Gastrocnemius medialis (tissue), 4 donors: ENCODE data around the gene VEGFA. TPM values are rescaled to one million over a fixed set of nuclear protein-coding genes. Genes with fewer than 3 reads are reported as not detected.

Experiments used
- ATAC-seq, 2 donors: fragments of 150-250 bp; one replicate each; pipeline ENCODE4 v1.9.1; 2016
- DNase-seq, 2 donors: peaks; one replicate each; pipeline ENCODE4 v3.0.0-alpha.2; 2019
- H3K27ac ChIP-seq, 4 donors: fragments of 200-600 bp; sonication (generic); 1 replicate in 1 of 4; 2 replicates in 3 of 4; pipeline ENCODE4 v1.5.1; 2016 to 2018; ENCODE audit warnings: mild to moderate bottlenecking in 2 of 4, moderate library complexity in 1 of 4
- H3K27me3 ChIP-seq, 3 donors: fragments of 200-600 bp; sonication (generic) in 2 of 3; 1 replicate in 1 of 3; 2 replicates in 2 of 3; pipeline versions ENCODE4 v1.5.1 to v1.6.0; 2016 to 2019; ENCODE audit warnings: mild to moderate bottlenecking in 1 of 3, moderate library complexity in 1 of 3
- H3K36me3 ChIP-seq, 2 donors: fragments of 200-600 bp; sonication (generic) in 1 of 2; one replicate each; pipeline ENCODE4 v1.5.1; 2017 to 2018
- H3K4me1 ChIP-seq, 2 donors: fragments of 200-600 bp; sonication (generic) in 1 of 2; one replicate each; pipeline ENCODE4 v1.5.1; 2016 to 2017; ENCODE audit warnings: mild to moderate bottlenecking in 2 of 2
- H3K4me3 ChIP-seq, 4 donors: fragments of 200-600 bp; sonication (generic) in 3 of 4; 1 replicate in 1 of 4; 2 replicates in 3 of 4; pipeline ENCODE4 v1.5.1; 2016 to 2019; ENCODE audit warnings: mild to moderate bottlenecking in 2 of 4
- H3K9me3 ChIP-seq, 3 donors: fragments of 200-600 bp; sonication (generic) in 2 of 3; 1 replicate in 1 of 3; 2 replicates in 2 of 3; pipeline ENCODE4 v1.5.1; 2016 to 2019
- POLR2A ChIP-seq, 2 donors: fragments of 450-650 bp; IDR thresholded peaks; one replicate each; pipeline ENCODE4 v1.6.1; 2017; ENCODE audit warnings: antibody characterized with exemption in 2 of 2, mild to moderate bottlenecking in 2 of 2, moderate library complexity in 2 of 2
- in situ Hi-C, 4 donors: fragments of 200-750 bp; cut with MboI; loops; one replicate each; pipeline versions ENCODE4 v1.15.0 to v1.8.0; 2017; ENCODE audit warnings: low sequenced_read_pairs in 4 of 4
- intact Hi-C: fragments of 100-400 bp; cut with DNase I; formaldehyde crosslinking; loops from one replicate; pipeline ENCODE4 v1.15.1; 2023; ENCODE audit warnings: low total_unique reads
- total RNA-seq, 4 donors: library from RNA; depleted of rRNA; stranded (reverse); fragments of >200 nt; gene quantifications; one replicate each; pipeline versions ENCODE4 v1.1.0 to v1.2.3, GENCODE V29; 2016
- TF ChIP-seq, protein P1 (sequence below), 5 experiments: fragments of 450-650 bp in 3 of 5; fragments of 200-600 bp in 2 of 5; sonication (generic) in 2 of 5; IDR thresholded peaks in 4 of 5; conservative IDR thresholded peaks in 1 of 5; 1 replicate in 4 of 5; 2 replicates in 1 of 5; pipeline ENCODE4 v1.5.1; 2016 to 2019; ENCODE audit warnings: antibody characterized with exemption in 5 of 5, mild to moderate bottlenecking in 3 of 5, moderate library complexity in 3 of 5

The VEGFA gene
- total RNA-seq, 4 donors from 2014 or later, result 66.4 to 195 (median 149) TPM

DNA sequence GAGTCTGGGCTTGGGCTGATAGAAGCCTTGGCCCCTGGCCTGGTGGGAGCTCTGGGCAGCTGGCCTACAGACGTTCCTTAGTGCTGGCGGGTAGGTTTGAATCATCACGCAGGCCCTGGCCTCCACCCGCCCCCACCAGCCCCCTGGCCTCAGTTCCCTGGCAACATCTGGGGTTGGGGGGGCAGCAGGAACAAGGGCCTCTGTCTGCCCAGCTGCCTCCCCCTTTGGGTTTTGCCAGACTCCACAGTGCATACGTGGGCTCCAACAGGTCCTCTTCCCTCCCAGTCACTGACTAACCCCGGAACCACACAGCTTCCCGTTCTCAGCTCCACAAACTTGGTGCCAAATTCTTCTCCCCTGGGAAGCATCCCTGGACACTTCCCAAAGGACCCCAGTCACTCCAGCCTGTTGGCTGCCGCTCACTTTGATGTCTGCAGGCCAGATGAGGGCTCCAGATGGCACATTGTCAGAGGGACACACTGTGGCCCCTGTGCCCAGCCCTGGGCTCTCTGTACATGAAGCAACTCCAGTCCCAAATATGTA is 957 bp upstream of the VEGFA start:
- H3K4me1 ChIP-seq, result peaks cover 4 to 13% of the 10 kb centered on the region in 2 donors

DNA sequence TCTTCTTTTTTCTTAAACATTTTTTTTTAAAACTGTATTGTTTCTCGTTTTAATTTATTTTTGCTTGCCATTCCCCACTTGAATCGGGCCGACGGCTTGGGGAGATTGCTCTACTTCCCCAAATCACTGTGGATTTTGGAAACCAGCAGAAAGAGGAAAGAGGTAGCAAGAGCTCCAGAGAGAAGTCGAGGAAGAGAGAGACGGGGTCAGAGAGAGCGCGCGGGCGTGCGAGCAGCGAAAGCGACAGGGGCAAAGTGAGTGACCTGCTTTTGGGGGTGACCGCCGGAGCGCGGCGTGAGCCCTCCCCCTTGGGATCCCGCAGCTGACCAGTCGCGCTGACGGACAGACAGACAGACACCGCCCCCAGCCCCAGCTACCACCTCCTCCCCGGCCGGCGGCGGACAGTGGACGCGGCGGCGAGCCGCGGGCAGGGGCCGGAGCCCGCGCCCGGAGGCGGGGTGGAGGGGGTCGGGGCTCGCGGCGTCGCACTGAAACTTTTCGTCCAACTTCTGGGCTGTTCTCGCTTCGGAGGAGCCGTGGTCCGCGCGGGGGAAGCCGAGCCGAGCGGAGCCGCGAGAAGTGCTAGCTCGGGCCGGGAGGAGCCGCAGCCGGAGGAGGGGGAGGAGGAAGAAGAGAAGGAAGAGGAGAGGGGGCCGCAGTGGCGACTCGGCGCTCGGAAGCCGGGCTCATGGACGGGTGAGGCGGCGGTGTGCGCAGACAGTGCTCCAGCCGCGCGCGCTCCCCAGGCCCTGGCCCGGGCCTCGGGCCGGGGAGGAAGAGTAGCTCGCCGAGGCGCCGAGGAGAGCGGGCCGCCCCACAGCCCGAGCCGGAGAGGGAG is 580 bp downstream of the VEGFA start:
- peak overlapping the region; percentile 74 to 91 (median 85) for H3K4me3 ChIP-seq
- no peaks in the 10 kb centered on the region for H3K9me3 ChIP-seq
- H3K36me3 ChIP-seq, result no peaks in the 10 kb centered on the region
- H3K27ac ChIP-seq, result peak overlapping the region; percentile 94 to 100 (median 98)
- in situ Hi-C loops (loop anchor here in 1 of 4 donors (5.0 kb wide), 1 partner anchor 37 kb away; no protein-coding TSS in a partner anchor), intact Hi-C loops (loop anchor here (1.0 to 5.0 kb wide), 4 partner anchors 102 to 477 kb away; partner anchors contain the start of genes HSP90AB1 and SLC29A1)
- ATAC-seq, result peak; percentile 7 to 15
- DNase-seq, result peak; percentile 79 to 87
- H3K4me1 ChIP-seq, result peaks cover 12 to 28% of the 10 kb centered on the region in 2 donors
- TF ChIP-seq, protein P1, sequence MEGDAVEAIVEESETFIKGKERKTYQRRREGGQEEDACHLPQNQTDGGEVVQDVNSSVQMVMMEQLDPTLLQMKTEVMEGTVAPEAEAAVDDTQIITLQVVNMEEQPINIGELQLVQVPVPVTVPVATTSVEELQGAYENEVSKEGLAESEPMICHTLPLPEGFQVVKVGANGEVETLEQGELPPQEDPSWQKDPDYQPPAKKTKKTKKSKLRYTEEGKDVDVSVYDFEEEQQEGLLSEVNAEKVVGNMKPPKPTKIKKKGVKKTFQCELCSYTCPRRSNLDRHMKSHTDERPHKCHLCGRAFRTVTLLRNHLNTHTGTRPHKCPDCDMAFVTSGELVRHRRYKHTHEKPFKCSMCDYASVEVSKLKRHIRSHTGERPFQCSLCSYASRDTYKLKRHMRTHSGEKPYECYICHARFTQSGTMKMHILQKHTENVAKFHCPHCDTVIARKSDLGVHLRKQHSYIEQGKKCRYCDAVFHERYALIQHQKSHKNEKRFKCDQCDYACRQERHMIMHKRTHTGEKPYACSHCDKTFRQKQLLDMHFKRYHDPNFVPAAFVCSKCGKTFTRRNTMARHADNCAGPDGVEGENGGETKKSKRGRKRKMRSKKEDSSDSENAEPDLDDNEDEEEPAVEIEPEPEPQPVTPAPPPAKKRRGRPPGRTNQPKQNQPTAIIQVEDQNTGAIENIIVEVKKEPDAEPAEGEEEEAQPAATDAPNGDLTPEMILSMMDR (IDR thresholded peaks at IDR 0.05 in 4 of 5, conservative IDR thresholded peaks at IDR 0.05 in 1 of 5), result no peak
- TF ChIP-seq POLR2A (IDR thresholded peaks at IDR 0.05), result peak; percentile 61 to 86
- H3K27me3 ChIP-seq, result no peaks in the 10 kb centered on the region

More for the DNA sequence above, 957 bp upstream of the VEGFA start:
- TF ChIP-seq POLR2A (IDR thresholded peaks at IDR 0.05), result no peak
- TF ChIP-seq, protein P1 (IDR thresholded peaks at IDR 0.05 in 4 of 5, conservative IDR thresholded peaks at IDR 0.05 in 1 of 5), result no peak
- in situ Hi-C loops, result loop anchor here (5.0 to 10.0 kb wide), 3 partner anchors 104 to 308 kb away; no protein-coding TSS in a partner anchor
- peak in 1 of 2 donors; percentile 49 for DNase-seq
- Histone ChIP-seq H3K27me3 (no peaks in the 10 kb centered on the region), H3K36me3 (no peaks in the 10 kb centered on the region), H3K27ac (peak overlapping the region; percentile 94 to 100 (median 98)), H3K4me3 (peak overlapping the region in 1 of 4 donors; percentile 91), H3K9me3 (no peaks in the 10 kb centered on the region)
- no peak for ATAC-seq
- intact Hi-C loops, result loop anchor here (1.0 to 2.0 kb wide), 4 partner anchors 48 to 309 kb away; no protein-coding TSS in a partner anchor

DNA sequence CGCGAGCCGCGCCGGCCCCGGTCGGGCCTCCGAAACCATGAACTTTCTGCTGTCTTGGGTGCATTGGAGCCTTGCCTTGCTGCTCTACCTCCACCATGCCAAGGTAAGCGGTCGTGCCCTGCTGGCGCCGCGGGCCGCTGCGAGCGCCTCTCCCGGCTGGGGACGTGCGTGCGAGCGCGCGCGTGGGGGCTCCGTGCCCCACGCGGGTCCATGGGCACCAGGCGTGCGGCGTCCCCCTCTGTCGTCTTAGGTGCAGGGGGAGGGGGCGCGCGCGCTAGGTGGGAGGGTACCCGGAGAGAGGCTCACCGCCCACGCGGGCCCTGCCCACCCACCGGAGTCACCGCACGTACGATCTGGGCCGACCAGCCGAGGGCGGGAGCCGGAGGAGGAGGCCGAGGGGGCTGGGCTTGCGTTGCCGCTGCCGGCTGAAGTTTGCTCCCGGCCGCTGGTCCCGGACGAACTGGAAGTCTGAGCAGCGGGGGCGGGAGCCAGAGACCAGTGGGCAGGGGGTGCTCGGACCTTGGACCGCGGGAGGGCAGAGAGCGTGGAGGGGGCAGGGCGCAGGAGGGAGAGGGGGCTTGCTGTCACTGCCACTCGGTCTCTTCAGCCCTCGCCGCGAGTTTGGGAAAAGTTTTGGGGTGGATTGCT is 1.3 kb downstream of the VEGFA start:
- Histone ChIP-seq H3K9me3 (no peaks in the 10 kb centered on the region), H3K27ac (peak overlapping the region; percentile 94 to 100 (median 98)), H3K27me3 (no peaks in the 10 kb centered on the region), H3K4me3 (peak overlapping the region; percentile 74 to 91 (median 85)), H3K36me3 (no peaks in the 10 kb centered on the region), H3K4me1 (peaks cover 20 to 35% of the 10 kb centered on the region in 2 donors)
- in situ Hi-C loops (loop anchor here in 1 of 4 donors (5.0 kb wide), 1 partner anchor 36 kb away; no protein-coding TSS in a partner anchor), intact Hi-C loops (loop anchor here (2.0 to 5.0 kb wide), 3 partner anchors 103 to 476 kb away; partner anchors contain the start of genes HSP90AB1 and SLC29A1)
- peak in 1 of 2 donors; percentile 86 for TF ChIP-seq POLR2A (IDR thresholded peaks at IDR 0.05)
- TF ChIP-seq, protein P1 (IDR thresholded peaks at IDR 0.05 in 4 of 5, conservative IDR thresholded peaks at IDR 0.05 in 1 of 5), result no peak
- peak; percentile 37 to 65 for DNase-seq
- ATAC-seq, result peak; percentile 1
